Measurements from ENCODE around the gene ZBED3.

Gene ZBED3

GRCh38 chr5:77076961-77077828 is 9.9 kb downstream of the ZBED3 start:
- DNase-seq (ENCODE audit: low read depth): peak; percentile 81
- no peak overlapping the region for H3K4me3 ChIP-seq (ENCODE audit: low read depth, low read length)
- no peak for TF ChIP-seq MAX (IDR thresholded peaks at IDR 0.05; ENCODE audit: low read depth, low read length)
- peak; percentile 26 for TF ChIP-seq CTCF (IDR thresholded peaks at IDR 0.05; ENCODE audit: low read depth, low read length)

GRCh38 chr5:77074745-77075144 is 12.3 kb downstream of the ZBED3 start:
- no peak overlapping the region for H3K4me3 ChIP-seq (ENCODE audit: low read depth, low read length)
- TF ChIP-seq POLR2A (IDR thresholded peaks at IDR 0.05; ENCODE audit: extremely low read depth, insufficient read length): no peak
- no peak for DNase-seq (ENCODE audit: low read depth)

- no peak overlapping the region for H3K4me3 ChIP-seq (ENCODE audit: low read depth, low read length)
- no peak for DNase-seq (ENCODE audit: low read depth)
- TF ChIP-seq POLR2A (IDR thresholded peaks at IDR 0.05; ENCODE audit: extremely low read depth, insufficient read length) (no peak), MAX (IDR thresholded peaks at IDR 0.05; ENCODE audit: low read depth, low read length) (no peak), CTCF (IDR thresholded peaks at IDR 0.05; ENCODE audit: low read depth, low read length) (no peak), MYC (IDR thresholded peaks at IDR 0.05; ENCODE audit: low read depth, low read length) (no peak)
These were observed 13.4 kb downstream of the ZBED3 start for GRCh38 chr5:77073667-77074066.

- H3K4me3 ChIP-seq (ENCODE audit: low read depth, low read length): no peak overlapping the region
- TF ChIP-seq MYC (IDR thresholded peaks at IDR 0.05; ENCODE audit: low read depth, low read length): no peak
- TF ChIP-seq MAX (IDR thresholded peaks at IDR 0.05; ENCODE audit: low read depth, low read length): no peak
- TF ChIP-seq CTCF (IDR thresholded peaks at IDR 0.05; ENCODE audit: low read depth, low read length): no peak
- no peak for TF ChIP-seq POLR2A (IDR thresholded peaks at IDR 0.05; ENCODE audit: extremely low read depth, insufficient read length)
- peak; percentile 39 for DNase-seq (ENCODE audit: low read depth)
These were observed 20.2 kb downstream of the ZBED3 start for GRCh38 chr5:77066823-77067442.

GRCh38 chr5:77066184-77066583 is 20.9 kb downstream of the ZBED3 start:
- TF ChIP-seq MAX (IDR thresholded peaks at IDR 0.05; ENCODE audit: low read depth, low read length) (no peak), MYC (IDR thresholded peaks at IDR 0.05; ENCODE audit: low read depth, low read length) (no peak)
- no peak for DNase-seq (ENCODE audit: low read depth)

GRCh38 chr5:77065256-77065655 is 21.8 kb downstream of the ZBED3 start:
- DNase-seq (ENCODE audit: low read depth): peak; percentile 11
- no peak for TF ChIP-seq POLR2A (IDR thresholded peaks at IDR 0.05; ENCODE audit: extremely low read depth, insufficient read length)
- TF ChIP-seq CTCF (IDR thresholded peaks at IDR 0.05; ENCODE audit: low read depth, low read length): no peak
- TF ChIP-seq MYC (IDR thresholded peaks at IDR 0.05; ENCODE audit: low read depth, low read length): no peak
- TF ChIP-seq MAX (IDR thresholded peaks at IDR 0.05; ENCODE audit: low read depth, low read length): no peak
- H3K4me3 ChIP-seq (ENCODE audit: low read depth, low read length): no peak overlapping the region

More at GRCh38 chr5:77066184-77066583, 20.9 kb downstream of the ZBED3 start:
- no peak overlapping the region for H3K4me3 ChIP-seq (ENCODE audit: low read depth, low read length)

All from NB4 (cell line).